T-cell (primary cell): Measurements from ENCODE around the gene FES. TPM values are rescaled to one million over a fixed set of nuclear protein-coding genes. Genes with fewer than 3 reads are reported as not detected.

Source experiments
- ATAC-seq, 4 experiments: fragments of 200-7000 bp in 3 of 4; fragments of 150-1000 bp in 1 of 4; cut with Tn5 transposase; replicated peaks in 1 of 4; 1 replicate in 3 of 4; 2 replicates in 1 of 4; pipeline ENCODE4 v1.10.0; 2021; ENCODE audit warnings: moderate library complexity in 3 of 4, mild to moderate bottlenecking in 2 of 4, moderate number of reproducible peaks in 1 of 4
- CTCF ChIA-PET, 2 donors: fragments of 300-600 bp; sonication (Branson Sonifier 250); formaldehyde crosslinking; loops; one replicate each; lab custom pipeline; 2022; ENCODE audit warnings: antibody characterized with exemption in 2 of 2; lab: Charles Lee
- POLR2A ChIA-PET, 2 donors: fragments of 300-600 bp; sonication (Branson Sonifier 250); formaldehyde crosslinking; loops; one replicate each; lab custom pipeline; 2022; ENCODE audit warnings: antibody characterized with exemption in 2 of 2; lab: Charles Lee
- DNase-seq, 35 experiments: peaks; one replicate each; pipeline versions ENCODE4 v3.0.0 to v3.0.0-alpha.2; 2013 to 2023
- H3K27ac ChIP-seq: one replicate; pipeline ENCODE4 v1.5.1; 2013; ENCODE audit warnings: low read length
- H3K27me3 ChIP-seq, 2 experiments: replicated peaks in 1 of 2; 1 replicate in 1 of 2; 2 replicates in 1 of 2; pipeline versions ENCODE4 v1.6.1 to v1.7.0; 2013; ENCODE audit warnings: low read length in 1 of 2, mixed read lengths in 1 of 2; ENCODE audit not compliant: control insufficient read depth in 2 of 2, insufficient read depth in 2 of 2; ENCODE audit errors: extremely low read depth in 1 of 2
- H3K36me3 ChIP-seq, 2 donors: 1 replicate in 1 of 2; 2 replicates in 1 of 2; pipeline versions ENCODE4 v1.6.1 to v1.7.0; 2013; ENCODE audit warnings: low read length in 1 of 2; ENCODE audit not compliant: control insufficient read depth in 2 of 2, insufficient read depth in 1 of 2; ENCODE audit errors: extremely low read depth in 1 of 2
- H3K4me1 ChIP-seq, 2 experiments: 1 replicate in 1 of 2; 2 replicates in 1 of 2; pipeline versions ENCODE4 v1.6.1 to v1.7.0; 2013; ENCODE audit warnings: low read length in 2 of 2, mixed read lengths in 1 of 2; ENCODE audit not compliant: insufficient read depth in 2 of 2, control insufficient read depth in 1 of 2; ENCODE audit errors: extremely low read depth in 1 of 2
- H3K4me3 ChIP-seq, 2 donors: 1 replicate in 1 of 2; 2 replicates in 1 of 2; pipeline versions ENCODE4 v1.5.1 to v1.7.0; 2013; ENCODE audit warnings: mild to moderate bottlenecking in 2 of 2, low read length in 1 of 2, moderate library complexity in 1 of 2; ENCODE audit not compliant: control insufficient read depth in 1 of 2; ENCODE audit errors: extremely low read depth in 1 of 2
- H3K9me3 ChIP-seq: 2 replicates; pipeline ENCODE4 v1.7.0; 2013
- H3K27ac Mint-ChIP-seq, 2 donors: one replicate each; pipeline ENCODE4 v1.8.0; 2020 to 2021; ENCODE audit warnings: mild to moderate bottlenecking in 2 of 2, mixed read lengths in 2 of 2
- H3K27me3 Mint-ChIP-seq, 2 donors: one replicate each; pipeline ENCODE4 v1.8.0; 2021 to 2022; ENCODE audit warnings: mixed read lengths in 2 of 2
- H3K36me3 Mint-ChIP-seq: one replicate; pipeline ENCODE4 v1.8.0; 2021; ENCODE audit warnings: mixed read lengths
- H3K4me1 Mint-ChIP-seq, 3 donors: one replicate each; pipeline ENCODE4 v1.8.0; 2020 to 2022; ENCODE audit warnings: mixed read lengths in 3 of 3, mild to moderate bottlenecking in 1 of 3
- H3K4me3 Mint-ChIP-seq, 3 donors: one replicate each; pipeline ENCODE4 v1.8.0; 2020 to 2022; ENCODE audit warnings: mild to moderate bottlenecking in 3 of 3, mixed read lengths in 3 of 3, moderate library complexity in 3 of 3
- H3K9me3 Mint-ChIP-seq, 3 donors: one replicate each; pipeline ENCODE4 v1.8.0; 2020 to 2022; ENCODE audit warnings: mixed read lengths in 3 of 3
- WGBS: methylation state at CpG from one replicate; pipeline ENCODE4 v1.1.5; 2013; ENCODE audit warnings: missing lambda C conversion rate; ENCODE audit not compliant: insufficient coverage; 5-methylcytosine and 5-hydroxymethylcytosine counted together
- total RNA-seq, 35 experiments: library from RNA in 6 of 35; stranded (reverse) in 6 of 35; fragments of 120-200 nt in 1 of 35; gene quantifications; one replicate each; pipeline versions ENCODE4 v1.2.1 to v1.2.4 and lab custom pipeline; 2013 to 2026

The FES gene
- total RNA-seq, 5 donors from 2014 or later (not counting 1 experiment from before 2014, with no cell fraction given) = 3.2 to 5.2 (median 4.3) TPM

GRCh38 chr15:90942354-90943120 lies 58.2 kb downstream of the FES start:
- no peak overlapping the region for H3K4me3 Mint-ChIP-seq
- H3K27me3 ChIP-seq = no peaks in the 10 kb centered on the region
- no peaks in the 10 kb centered on the region for H3K4me1 ChIP-seq
- no peak overlapping the region for H3K27ac Mint-ChIP-seq
- H3K36me3 ChIP-seq = peaks cover 41 to 82% of the 10 kb centered on the region in 2 donors
- H3K4me3 ChIP-seq = no peak overlapping the region
- H3K36me3 Mint-ChIP-seq = peaks cover 47% of the 10 kb centered on the region
- H3K9me3 ChIP-seq = no peaks in the 10 kb centered on the region
- no peaks in the 10 kb centered on the region for H3K27me3 Mint-ChIP-seq
- DNase-seq (no peak), ATAC-seq (no peak)
- no peak overlapping the region for H3K27ac ChIP-seq
- no peaks in the 10 kb centered on the region for H3K4me1 Mint-ChIP-seq
- ChIA-PET CTCF (interaction anchor here (0.6 to 1.3 kb wide), 4 partner anchors 9 to 48 kb away, joined by 3 to 5 read pairs (median 4); partner anchors contain the start of genes HDDC3 (in 1 of the 2) and RCCD1 (in 1 of the 2)), POLR2A (interaction anchor here in 1 of 2 donors (0.5 kb wide), 1 partner anchor 61 kb away, joined by 3 read pairs; no protein-coding TSS in a partner anchor)
- no peaks in the 10 kb centered on the region for H3K9me3 Mint-ChIP-seq
- 99% methylated on average over 8 of the region's 12 CpGs for WGBS

DNA sequence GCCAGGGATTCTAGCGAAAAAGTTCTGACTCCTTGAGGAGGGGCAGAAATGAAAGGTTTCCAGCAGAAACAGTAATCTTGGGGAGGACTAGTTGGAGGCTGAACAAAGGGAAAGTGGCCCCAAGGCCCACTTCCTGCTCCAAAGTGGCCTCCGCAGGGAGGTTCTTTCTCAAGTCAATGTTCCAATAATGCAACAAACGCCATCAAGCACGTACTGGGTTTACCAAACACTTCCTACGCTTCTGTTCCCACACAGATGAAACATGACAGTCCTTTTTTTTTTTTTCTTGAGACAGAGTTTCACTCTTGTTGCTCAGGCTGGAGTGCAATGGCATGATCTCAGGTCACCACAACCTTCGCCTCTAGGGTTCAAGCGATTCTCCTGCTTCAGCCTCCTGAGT lies 60.8 kb downstream of the FES start:
- Histone ChIP-seq H3K27ac (no peak overlapping the region), H3K4me3 (no peak overlapping the region), H3K27me3 (no peaks in the 10 kb centered on the region), H3K4me1 (no peaks in the 10 kb centered on the region), H3K36me3 (peaks cover 47 to 83% of the 10 kb centered on the region in 2 donors), H3K9me3 (no peaks in the 10 kb centered on the region)
- H3K4me1 Mint-ChIP-seq = no peaks in the 10 kb centered on the region
- POLR2A ChIA-PET = interaction anchor here in 1 of 2 donors (0.6 kb wide), 1 partner anchor 40 kb away, joined by 4 read pairs; no protein-coding TSS in a partner anchor
- no peaks in the 10 kb centered on the region for H3K9me3 Mint-ChIP-seq
- no peaks in the 10 kb centered on the region for H3K27me3 Mint-ChIP-seq
- 71% methylated on average over 4 of the region's 7 CpGs for WGBS
- H3K4me3 Mint-ChIP-seq = no peak overlapping the region
- H3K27ac Mint-ChIP-seq = no peak overlapping the region
- DNase-seq (no peak), ATAC-seq (no peak)
- CTCF ChIA-PET = interaction anchor here in 1 of 2 donors (0.7 kb wide), 1 partner anchor 1034 kb away, joined by 3 read pairs; no protein-coding TSS in a partner anchor
- H3K36me3 Mint-ChIP-seq = peaks cover 43% of the 10 kb centered on the region

Other genes starting within 250 kb of the FES start
- 1 to 10 TPM; 4.9 to 9.4 (median 6.2) TPM for gene BLM, start 167.2 kb upstream of the FES start, total RNA-seq
- 10 to 100 TPM; 52.8 to 74.0 (median 61.4) TPM for gene FURIN, start 15.9 kb upstream of the FES start, total RNA-seq
- 100 to 1,000 TPM; 119 to 158 (median 142) TPM for gene MAN2A2, start 18.8 kb downstream of the FES start, total RNA-seq
- 10 to 100 TPM; 14.4 to 28.6 (median 26.2) TPM for gene HDDC3, start 48.0 kb downstream of the FES start, total RNA-seq
- 10 to 100 TPM; 39.4 to 80.3 (median 72.2) TPM for gene UNC45A, start 50.8 kb downstream of the FES start, total RNA-seq
- gene RCCD1, start 70.4 kb downstream of the FES start, total RNA-seq = 10 to 100 TPM in 3 of 5 donors, 1 to 10 TPM in 2; 5.7 to 21.2 (median 15.8) TPM
- gene PRC1, start 110.0 kb downstream of the FES start, total RNA-seq = 10 to 100 TPM in 2 of 5 donors, 1 to 10 TPM in 3; 4.7 to 25.9 (median 6.8) TPM
- 10 to 100 TPM; 19.3 to 29.8 (median 26.0) TPM for gene VPS33B, start 138.1 kb downstream of the FES start, total RNA-seq
- gene SV2B, start 215.8 kb downstream of the FES start, total RNA-seq = under 1 TPM in 3 of 5 donors, not detected in 2; 0.03 to 0.13 (median 0.09) TPM